ENCODE data around the gene VASP. TPM values are rescaled to one million over a fixed set of nuclear protein-coding genes. Genes with fewer than 3 reads are reported as not detected.

Gene VASP
- total RNA-seq, 2 donors from 2014 or later, result 99.7 to 101 TPM

GRCh38 chr19:45469945-45470761 lies 37.1 kb upstream of the VASP start:
- DNase-seq (peak in 1 of 3 donors; percentile 32), ATAC-seq (no peak)
- Mint-ChIP-seq H3K36me3 (ENCODE audit: low read depth) (peaks cover 12% of the 10 kb centered on the region), H3K27me3 (peaks cover 18% of the 10 kb centered on the region), H3K27ac (peak overlapping the region; percentile 97), H3K4me1 (peaks cover 40% of the 10 kb centered on the region), H3K4me3 (peak overlapping the region; percentile 95)
- no peaks in the 10 kb centered on the region for H3K9me3 ChIP-seq (ENCODE audit: control insufficient read depth, low read length, poor library complexity, severe bottlenecking)

GRCh38 chr19:45470762-45471081 lies 36.6 kb upstream of the VASP start:
- Mint-ChIP-seq H3K4me1 (peaks cover 45% of the 10 kb centered on the region), H3K4me3 (peak overlapping the region; percentile 95), H3K27me3 (peaks cover 18% of the 10 kb centered on the region), H3K27ac (peak overlapping the region; percentile 97), H3K36me3 (ENCODE audit: low read depth) (peaks cover 12% of the 10 kb centered on the region)
- no peaks in the 10 kb centered on the region for H3K9me3 ChIP-seq (ENCODE audit: control insufficient read depth, low read length, poor library complexity, severe bottlenecking)
- DNase-seq (no peak), ATAC-seq (no peak)

- Mint-ChIP-seq H3K27me3 (peaks cover 18% of the 10 kb centered on the region), H3K4me1 (peaks cover 47% of the 10 kb centered on the region), H3K36me3 (ENCODE audit: low read depth) (peaks cover 12% of the 10 kb centered on the region), H3K27ac (peak overlapping the region; percentile 97), H3K4me3 (peak overlapping the region; percentile 95)
- no peak for DNase-seq
- no peaks in the 10 kb centered on the region for H3K9me3 ChIP-seq (ENCODE audit: control insufficient read depth, low read length, poor library complexity, severe bottlenecking)
- no peak for ATAC-seq
Measured at GRCh38 chr19:45471111-45471930, 36.0 kb upstream of the VASP start.

GRCh38 chr19:45471931-45472562 lies 35.2 kb upstream of the VASP start:
- Mint-ChIP-seq H3K27me3 (peaks cover 18% of the 10 kb centered on the region), H3K4me1 (peaks cover 50% of the 10 kb centered on the region), H3K4me3 (peak overlapping the region; percentile 95), H3K36me3 (ENCODE audit: low read depth) (peaks cover 12% of the 10 kb centered on the region), H3K27ac (peak overlapping the region; percentile 97)
- no peak for ATAC-seq
- DNase-seq, result no peak
- H3K9me3 ChIP-seq (ENCODE audit: control insufficient read depth, low read length, poor library complexity, severe bottlenecking), result no peaks in the 10 kb centered on the region

GRCh38 chr19:45472563-45473366 lies 34.5 kb upstream of the VASP start:
- Mint-ChIP-seq H3K27ac (peak overlapping the region; percentile 97), H3K4me1 (peaks cover 48% of the 10 kb centered on the region), H3K4me3 (peak overlapping the region; percentile 95), H3K36me3 (ENCODE audit: low read depth) (peaks cover 12% of the 10 kb centered on the region), H3K27me3 (peaks cover 18% of the 10 kb centered on the region)
- ATAC-seq (no peak), DNase-seq (peak in 2 of 3 donors; percentile 43 to 65)
- no peaks in the 10 kb centered on the region for H3K9me3 ChIP-seq (ENCODE audit: control insufficient read depth, low read length, poor library complexity, severe bottlenecking)

- ATAC-seq, result no peak
- peak overlapping the region; percentile 97 for H3K27ac Mint-ChIP-seq
- peaks cover 50% of the 10 kb centered on the region for H3K4me1 Mint-ChIP-seq
- H3K36me3 Mint-ChIP-seq (ENCODE audit: low read depth), result peaks cover 12% of the 10 kb centered on the region
- no peak for DNase-seq
- peaks cover 18% of the 10 kb centered on the region for H3K27me3 Mint-ChIP-seq
- peak overlapping the region; percentile 95 for H3K4me3 Mint-ChIP-seq
- no peaks in the 10 kb centered on the region for H3K9me3 ChIP-seq (ENCODE audit: control insufficient read depth, low read length, poor library complexity, severe bottlenecking)
Measured at GRCh38 chr19:45473367-45473681, 34.0 kb upstream of the VASP start.

- ATAC-seq, result no peak
- H3K9me3 ChIP-seq (ENCODE audit: control insufficient read depth, low read length, poor library complexity, severe bottlenecking), result no peaks in the 10 kb centered on the region
- peak overlapping the region; percentile 97 for H3K27ac Mint-ChIP-seq
- peak in 2 of 3 donors; percentile 50 to 66 for DNase-seq
- H3K36me3 Mint-ChIP-seq (ENCODE audit: low read depth), result peaks cover 12% of the 10 kb centered on the region
- H3K4me1 Mint-ChIP-seq, result peaks cover 56% of the 10 kb centered on the region
- H3K4me3 Mint-ChIP-seq, result peak overlapping the region; percentile 95
- peaks cover 18% of the 10 kb centered on the region for H3K27me3 Mint-ChIP-seq
Measured at GRCh38 chr19:45473682-45474605, 33.3 kb upstream of the VASP start.

GRCh38 chr19:45474606-45475521 lies 32.4 kb upstream of the VASP start:
- H3K36me3 Mint-ChIP-seq (ENCODE audit: low read depth), result peaks cover 12% of the 10 kb centered on the region
- peaks cover 18% of the 10 kb centered on the region for H3K27me3 Mint-ChIP-seq
- peak overlapping the region; percentile 97 for H3K27ac Mint-ChIP-seq
- ATAC-seq, result peak; percentile 21
- no peaks in the 10 kb centered on the region for H3K9me3 ChIP-seq (ENCODE audit: control insufficient read depth, low read length, poor library complexity, severe bottlenecking)
- peak in 1 of 3 donors; percentile 37 for DNase-seq
- H3K4me3 Mint-ChIP-seq, result peak overlapping the region; percentile 95
- peaks cover 61% of the 10 kb centered on the region for H3K4me1 Mint-ChIP-seq

- DNase-seq, result no peak
- peak; percentile 12 for ATAC-seq
- peak overlapping the region; percentile 97 for H3K27ac Mint-ChIP-seq
- H3K9me3 ChIP-seq (ENCODE audit: control insufficient read depth, low read length, poor library complexity, severe bottlenecking), result no peaks in the 10 kb centered on the region
- peaks cover 11% of the 10 kb centered on the region for H3K36me3 Mint-ChIP-seq (ENCODE audit: low read depth)
- H3K4me1 Mint-ChIP-seq, result peaks cover 58% of the 10 kb centered on the region
- H3K4me3 Mint-ChIP-seq, result peak overlapping the region; percentile 95
- peaks cover 15% of the 10 kb centered on the region for H3K27me3 Mint-ChIP-seq
Measured at GRCh38 chr19:45475537-45476291, 31.6 kb upstream of the VASP start.

GRCh38 chr19:45476304-45476703 lies 31.0 kb upstream of the VASP start:
- Mint-ChIP-seq H3K36me3 (ENCODE audit: low read depth) (peaks cover 9% of the 10 kb centered on the region), H3K4me3 (peak overlapping the region; percentile 95), H3K27ac (peak overlapping the region; percentile 97), H3K27me3 (peaks cover 13% of the 10 kb centered on the region), H3K4me1 (peaks cover 56% of the 10 kb centered on the region)
- DNase-seq, result no peak
- no peaks in the 10 kb centered on the region for H3K9me3 ChIP-seq (ENCODE audit: control insufficient read depth, low read length, poor library complexity, severe bottlenecking)
- ATAC-seq, result no peak

GRCh38 chr19:45477186-45477585 lies 30.1 kb upstream of the VASP start:
- Mint-ChIP-seq H3K36me3 (ENCODE audit: low read depth) (peaks cover 5% of the 10 kb centered on the region), H3K4me1 (peaks cover 50% of the 10 kb centered on the region), H3K27ac (peak overlapping the region; percentile 97), H3K4me3 (peak overlapping the region; percentile 85), H3K27me3 (peaks cover 13% of the 10 kb centered on the region)
- ATAC-seq (no peak), DNase-seq (no peak)
- H3K9me3 ChIP-seq (ENCODE audit: control insufficient read depth, low read length, poor library complexity, severe bottlenecking), result no peaks in the 10 kb centered on the region
